ENCODE results near the gene WDR5B.

DNA sequence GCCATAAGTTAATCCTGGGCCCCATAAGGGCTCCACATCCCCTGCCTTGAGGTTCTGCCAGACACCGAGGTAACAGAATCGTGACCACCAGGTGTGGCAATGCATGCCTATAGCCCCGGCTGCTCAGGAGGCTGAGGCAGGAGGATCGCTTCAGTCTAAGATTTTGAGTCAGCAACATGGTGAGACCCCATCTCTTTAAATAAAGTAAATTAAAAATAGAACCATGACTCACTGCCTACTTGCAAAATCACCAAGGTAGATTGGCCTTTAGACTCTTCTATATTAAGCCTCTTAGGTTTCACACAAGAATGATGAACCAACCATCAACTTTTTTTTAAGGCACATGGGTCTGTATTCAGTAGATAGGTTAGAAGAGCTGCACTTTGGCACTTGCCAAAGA, 9.7 kb downstream of the WDR5B start:
- TF ChIP-seq EGR1 (IDR thresholded peaks at IDR 0.05; ENCODE audit: low read depth in 2 of 2) (no peak), CTCF (IDR thresholded peaks at IDR 0.05; ENCODE audit: low read depth, low read length, missing input control) (no peak)
